OCI-LY1 (cell line): ENCODE results near the gene TNNI2.

ENCODE experiments used
- H2AFZ ChIP-seq: fragments of 200-600 bp; sonication (generic), shearing (Covaris generic); 2 replicates; pipeline ENCODE4 v1.6.0; 2014; ENCODE audit warnings: antibody characterized with exemption, mild to moderate bottlenecking, low read length
- H3F3A ChIP-seq: fragments of 200-600 bp; sonication (generic), shearing (Covaris generic); 2 replicates; pipeline ENCODE4 v1.6.0; 2014; ENCODE audit warnings: mild to moderate bottlenecking, antibody characterized with exemption, low read length, moderate library complexity; ENCODE audit not compliant: insufficient read depth
- H3K27ac ChIP-seq: fragments of 200-600 bp; sonication (generic); 2 replicates; pipeline ENCODE4 v1.5.1; 2014; ENCODE audit warnings: low read length, mixed run types, mild to moderate bottlenecking, low read depth; ENCODE audit not compliant: poor library complexity, severe bottlenecking
- H3K27me3 ChIP-seq: fragments of 200-600 bp; sonication (generic); 2 replicates; pipeline ENCODE4 v1.6.0; 2014; ENCODE audit warnings: antibody characterized with exemption, mild to moderate bottlenecking, low read length, moderate library complexity; ENCODE audit not compliant: insufficient read depth
- H3K36me3 ChIP-seq: fragments of 200-600 bp; sonication (generic); 2 replicates; pipeline ENCODE4 v1.6.1; 2014; ENCODE audit warnings: mild to moderate bottlenecking, antibody characterized with exemption, low read length, moderate library complexity, mixed read lengths; ENCODE audit not compliant: insufficient read depth
- H3K4me1 ChIP-seq: fragments of 200-600 bp; sonication (generic); 2 replicates; pipeline ENCODE4 v1.5.1; 2014; ENCODE audit warnings: mild to moderate bottlenecking, low read length, moderate library complexity; ENCODE audit not compliant: insufficient read depth, severe bottlenecking
- H3K4me2 ChIP-seq: fragments of 200-600 bp; sonication (generic), shearing (Covaris generic); 2 replicates; pipeline ENCODE4 v1.6.1; 2014; ENCODE audit warnings: low read length
- H3K4me3 ChIP-seq: fragments of 200-600 bp; sonication (generic); 2 replicates; pipeline ENCODE4 v1.5.1; 2014; ENCODE audit warnings: low read length, low read depth, mild to moderate bottlenecking, mixed read lengths; ENCODE audit not compliant: poor library complexity, severe bottlenecking
- H3K79me2 ChIP-seq: fragments of 200-600 bp; shearing (Covaris generic); 2 replicates; pipeline ENCODE4 v1.6.1; 2016; ENCODE audit warnings: mixed run types, low read length, mixed read lengths; ENCODE audit not compliant: insufficient read depth
- H3K9ac ChIP-seq: fragments of 200-600 bp; sonication (generic), shearing (Covaris generic); 2 replicates; pipeline ENCODE4 v1.6.1; 2014; ENCODE audit warnings: mild to moderate bottlenecking, low read length, mixed read lengths
- H3K9me2 ChIP-seq: fragments of 200-600 bp; sonication (generic), shearing (Covaris generic); 2 replicates; pipeline ENCODE4 v1.6.1; 2014; ENCODE audit warnings: low read depth, mild to moderate bottlenecking, low read length, mixed read lengths
- H3K9me3 ChIP-seq: fragments of 200-600 bp; shearing (Covaris generic); 2 replicates; pipeline ENCODE4 v1.6.1; 2014; ENCODE audit warnings: low read length, mixed read lengths
- H4K20me1 ChIP-seq: fragments of 200-600 bp; sonication (generic), shearing (Covaris generic); 2 replicates; pipeline ENCODE4 v1.6.0; 2016; ENCODE audit warnings: mild to moderate bottlenecking, low read length; ENCODE audit not compliant: insufficient read depth
- CTCF ChIP-seq: fragments of 200-600 bp; sonication (generic), shearing (Covaris generic); IDR thresholded peaks from 2 replicates; pipeline ENCODE4 v1.5.1; 2017; ENCODE audit warnings: mild to moderate bottlenecking, antibody characterized with exemption, low read length, moderate library complexity, mixed read lengths
- EZH2 ChIP-seq: fragments of 200-600 bp; sonication (generic), shearing (Covaris generic); IDR thresholded peaks from 2 replicates; pipeline ENCODE4 v1.8.0; 2017; ENCODE audit warnings: borderline replicate concordance, mixed run types, mild to moderate bottlenecking, antibody characterized with exemption, low read length, moderate library complexity, mixed read lengths

Gene TNNI2

DNA sequence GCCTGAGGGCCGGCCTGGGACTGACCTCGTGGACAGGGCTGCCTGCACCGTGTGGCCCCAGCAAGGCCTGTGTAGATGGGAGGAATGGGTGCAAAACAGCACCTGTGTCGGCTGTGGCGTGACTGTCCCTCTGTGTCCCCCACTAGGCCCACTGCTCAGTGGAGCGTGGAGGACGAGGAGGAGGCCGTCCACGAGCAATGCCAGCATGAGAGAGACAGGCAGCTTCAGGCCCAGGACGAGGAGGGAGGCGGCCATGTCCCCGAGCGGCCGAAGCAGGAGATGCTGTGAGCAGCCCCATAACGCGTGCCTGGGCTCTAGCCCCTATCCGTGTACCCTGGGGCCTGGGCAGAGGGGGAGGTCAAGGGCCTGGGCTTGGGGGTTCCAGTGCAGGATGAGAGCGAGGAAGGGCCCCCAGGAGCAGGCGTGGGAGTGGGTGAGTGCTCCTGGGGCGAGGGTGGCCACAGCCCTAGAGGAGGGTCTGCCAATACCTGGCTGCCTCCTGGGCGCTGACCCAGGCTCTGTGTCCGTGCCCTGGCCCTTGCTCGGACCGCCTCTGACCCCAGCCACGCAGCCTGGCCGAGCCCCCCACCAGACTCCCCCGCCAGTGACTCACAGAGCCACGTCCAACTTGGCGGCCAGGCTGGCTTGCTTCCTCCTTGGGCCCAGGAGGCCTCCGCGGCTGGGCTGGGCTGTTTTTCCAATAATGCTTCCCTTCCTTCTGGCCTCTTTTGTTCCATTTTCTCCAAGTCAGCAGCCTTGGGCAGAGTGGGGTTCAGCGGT lies 41.4 kb downstream of the TNNI2 start:
- H3K9me2 ChIP-seq: no peaks in the 10 kb centered on the region
- no peak overlapping the region for H3K4me2 ChIP-seq
- H2AFZ ChIP-seq: no peak overlapping the region
- H3F3A ChIP-seq: no peaks in the 10 kb centered on the region
- no peaks in the 10 kb centered on the region for H3K9me3 ChIP-seq
- no peak overlapping the region for H3K27ac ChIP-seq
- no peak overlapping the region for H3K9ac ChIP-seq
- TF ChIP-seq CTCF (no peak), EZH2 (no peak)
- H3K79me2 ChIP-seq: no peaks in the 10 kb centered on the region
- peaks cover 7% of the 10 kb centered on the region for H3K4me1 ChIP-seq
- H4K20me1 ChIP-seq: no peaks in the 10 kb centered on the region
- H3K27me3 ChIP-seq: no peaks in the 10 kb centered on the region
- peaks cover 24% of the 10 kb centered on the region for H3K36me3 ChIP-seq
- H3K4me3 ChIP-seq: no peak overlapping the region

DNA sequence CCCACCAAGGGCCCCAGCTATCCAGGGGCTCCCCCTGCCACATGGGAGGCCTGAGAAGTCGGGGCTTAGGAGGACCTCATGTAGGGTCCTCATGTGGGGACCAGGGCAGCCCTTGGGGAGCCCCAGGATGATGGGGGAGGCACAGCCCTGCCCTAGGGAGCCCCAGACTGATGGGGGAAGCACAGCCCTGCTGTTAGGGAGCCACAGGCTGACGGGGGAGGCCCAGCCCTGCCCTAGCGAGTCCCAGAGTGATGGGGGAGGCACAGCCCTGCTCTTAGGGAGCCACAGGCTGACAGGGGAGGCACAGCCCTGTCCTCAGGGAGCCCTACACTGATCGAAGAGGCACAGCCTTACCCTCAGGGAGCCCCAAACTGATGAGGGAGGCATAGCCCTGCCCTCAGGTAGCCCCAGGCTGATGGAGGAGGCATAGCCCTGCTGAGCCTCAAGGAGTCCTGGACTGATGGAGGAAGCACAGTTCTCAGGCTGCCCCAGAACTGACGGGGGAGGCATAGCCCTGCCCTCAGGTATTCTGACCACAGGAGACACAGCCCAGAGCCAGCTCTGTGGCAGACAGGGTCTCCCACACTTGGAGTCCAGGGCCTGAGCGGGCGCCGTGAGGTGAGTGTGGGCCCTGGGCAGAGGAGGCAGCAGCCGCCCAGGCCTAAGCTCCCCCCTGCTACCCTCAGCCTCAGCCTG lies 42.1 kb downstream of the TNNI2 start:
- H3F3A ChIP-seq: no peaks in the 10 kb centered on the region
- no peaks in the 10 kb centered on the region for H3K9me3 ChIP-seq
- H3K9me2 ChIP-seq: no peaks in the 10 kb centered on the region
- peaks cover 32% of the 10 kb centered on the region for H3K36me3 ChIP-seq
- no peaks in the 10 kb centered on the region for H3K27me3 ChIP-seq
- H3K79me2 ChIP-seq: no peaks in the 10 kb centered on the region
- no peaks in the 10 kb centered on the region for H4K20me1 ChIP-seq
- no peak overlapping the region for H3K4me3 ChIP-seq
- H3K4me1 ChIP-seq: peaks cover 7% of the 10 kb centered on the region
- TF ChIP-seq EZH2: no peak
- no peak for TF ChIP-seq CTCF
- H2AFZ ChIP-seq: no peak overlapping the region
- H3K27ac ChIP-seq: no peak overlapping the region
- no peak overlapping the region for H3K4me2 ChIP-seq
- no peak overlapping the region for H3K9ac ChIP-seq

DNA sequence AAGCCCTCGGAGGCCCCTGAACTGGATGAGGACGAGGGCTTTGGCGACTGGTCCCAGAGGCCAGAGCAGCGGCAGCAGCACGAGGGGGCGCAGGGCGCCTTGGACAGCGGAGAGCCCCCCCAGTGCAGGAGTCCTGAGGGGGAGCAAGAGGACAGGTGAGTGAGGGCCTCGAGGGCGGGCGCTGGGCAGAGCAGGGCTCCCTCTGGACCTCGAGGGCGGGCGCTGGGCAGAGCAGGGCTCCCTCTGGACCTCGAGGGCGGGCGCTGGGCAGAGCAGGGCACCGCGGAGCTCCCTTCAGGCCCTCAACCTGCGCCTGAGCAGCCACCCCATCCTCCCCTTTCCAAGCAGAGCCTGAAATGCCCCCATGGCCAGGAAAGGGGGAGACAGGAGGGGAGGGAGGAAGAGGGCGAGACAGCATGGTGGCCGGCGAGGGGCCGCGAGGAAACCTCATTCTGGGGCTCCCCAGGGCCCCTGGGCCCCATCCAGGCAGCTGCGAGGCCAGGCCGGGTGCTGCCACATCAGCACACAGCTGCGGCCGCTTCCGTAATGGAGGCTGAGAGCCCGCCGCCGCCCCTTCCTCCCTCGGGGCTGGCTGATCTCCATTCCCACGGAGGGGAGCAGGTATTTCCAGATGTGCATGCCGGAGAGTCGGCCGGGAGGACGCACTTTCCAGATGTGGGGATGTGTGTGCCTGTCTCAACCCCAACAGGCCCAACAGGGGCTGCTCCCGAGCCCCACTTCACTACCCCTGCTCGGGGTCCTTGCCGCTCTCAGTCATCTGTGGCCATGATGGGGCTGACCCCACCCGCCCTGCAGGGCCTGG lies 42.9 kb downstream of the TNNI2 start:
- TF ChIP-seq EZH2 (no peak), CTCF (no peak)
- Histone ChIP-seq H3K79me2 (no peaks in the 10 kb centered on the region), H3K27me3 (no peaks in the 10 kb centered on the region), H3K27ac (peak overlapping the region; percentile 20), H2AFZ (no peak overlapping the region), H3K9ac (no peak overlapping the region), H3K36me3 (peaks cover 39% of the 10 kb centered on the region), H3K4me1 (peaks cover 7% of the 10 kb centered on the region), H3K4me2 (no peak overlapping the region), H3F3A (no peaks in the 10 kb centered on the region), H4K20me1 (no peaks in the 10 kb centered on the region), H3K9me3 (no peaks in the 10 kb centered on the region), H3K4me3 (no peak overlapping the region), H3K9me2 (no peaks in the 10 kb centered on the region)
